Esophagus muscularis mucosa (tissue), 3 donors: ENCODE results near the gene MYBPC2.

Source experiments
- EP300 ChIP-seq: sonication (generic); formaldehyde crosslinking; IDR thresholded peaks from one replicate; pipeline ENCODE4 v1.6.1; 2017; ENCODE audit warnings: antibody characterized with exemption
- TF ChIP-seq, protein P1 (sequence below), 3 experiments: fragments of 200-600 bp in 2 of 3; fragments of 450-650 bp in 1 of 3; sonication (generic) in 2 of 3; IDR thresholded peaks; one replicate each; pipeline ENCODE4 v1.5.1; 2017 to 2019; ENCODE audit warnings: antibody characterized with exemption in 3 of 3, mild to moderate bottlenecking in 2 of 3, moderate library complexity in 1 of 3

DNA sequence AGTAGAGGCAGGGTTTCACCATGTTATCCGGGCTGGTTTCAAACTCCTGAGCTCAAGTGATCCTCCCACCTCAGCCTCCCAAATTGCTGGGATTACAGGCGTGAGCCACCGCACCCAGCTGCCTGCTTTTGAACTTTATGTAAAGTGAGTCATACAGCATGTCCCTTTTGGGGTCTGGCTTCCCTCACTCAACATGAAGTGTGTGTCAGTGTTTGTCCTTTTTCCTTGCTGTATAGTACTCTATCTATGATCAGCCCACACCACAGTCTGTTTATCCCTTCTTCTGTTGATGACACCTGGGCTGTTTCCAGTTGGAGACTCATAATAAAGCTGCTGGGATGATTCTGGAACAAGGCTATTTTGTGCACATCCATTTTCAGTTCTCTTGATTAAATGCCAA lies 11.9 kb upstream of the MYBPC2 start:
- TF ChIP-seq, protein P1, sequence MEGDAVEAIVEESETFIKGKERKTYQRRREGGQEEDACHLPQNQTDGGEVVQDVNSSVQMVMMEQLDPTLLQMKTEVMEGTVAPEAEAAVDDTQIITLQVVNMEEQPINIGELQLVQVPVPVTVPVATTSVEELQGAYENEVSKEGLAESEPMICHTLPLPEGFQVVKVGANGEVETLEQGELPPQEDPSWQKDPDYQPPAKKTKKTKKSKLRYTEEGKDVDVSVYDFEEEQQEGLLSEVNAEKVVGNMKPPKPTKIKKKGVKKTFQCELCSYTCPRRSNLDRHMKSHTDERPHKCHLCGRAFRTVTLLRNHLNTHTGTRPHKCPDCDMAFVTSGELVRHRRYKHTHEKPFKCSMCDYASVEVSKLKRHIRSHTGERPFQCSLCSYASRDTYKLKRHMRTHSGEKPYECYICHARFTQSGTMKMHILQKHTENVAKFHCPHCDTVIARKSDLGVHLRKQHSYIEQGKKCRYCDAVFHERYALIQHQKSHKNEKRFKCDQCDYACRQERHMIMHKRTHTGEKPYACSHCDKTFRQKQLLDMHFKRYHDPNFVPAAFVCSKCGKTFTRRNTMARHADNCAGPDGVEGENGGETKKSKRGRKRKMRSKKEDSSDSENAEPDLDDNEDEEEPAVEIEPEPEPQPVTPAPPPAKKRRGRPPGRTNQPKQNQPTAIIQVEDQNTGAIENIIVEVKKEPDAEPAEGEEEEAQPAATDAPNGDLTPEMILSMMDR (IDR thresholded peaks at IDR 0.05), result no peak
- TF ChIP-seq EP300, result no peak
